Activated T-cell treated with anti-CD3 and anti-CD28 coated beads for 1 hour (primary cell): ENCODE data around the gene PAK2.
"Not testable (repeated sequence)": the region's sequence is repeated elsewhere in the genome, so short reads cannot be mapped to it uniquely, and the experiment has no call there.

Source experiments
- DNase-seq: peaks from one replicate; pipeline ENCODE4 v3.0.0-alpha.2; 2020; ENCODE audit warnings: low read depth

Gene PAK2

DNA sequence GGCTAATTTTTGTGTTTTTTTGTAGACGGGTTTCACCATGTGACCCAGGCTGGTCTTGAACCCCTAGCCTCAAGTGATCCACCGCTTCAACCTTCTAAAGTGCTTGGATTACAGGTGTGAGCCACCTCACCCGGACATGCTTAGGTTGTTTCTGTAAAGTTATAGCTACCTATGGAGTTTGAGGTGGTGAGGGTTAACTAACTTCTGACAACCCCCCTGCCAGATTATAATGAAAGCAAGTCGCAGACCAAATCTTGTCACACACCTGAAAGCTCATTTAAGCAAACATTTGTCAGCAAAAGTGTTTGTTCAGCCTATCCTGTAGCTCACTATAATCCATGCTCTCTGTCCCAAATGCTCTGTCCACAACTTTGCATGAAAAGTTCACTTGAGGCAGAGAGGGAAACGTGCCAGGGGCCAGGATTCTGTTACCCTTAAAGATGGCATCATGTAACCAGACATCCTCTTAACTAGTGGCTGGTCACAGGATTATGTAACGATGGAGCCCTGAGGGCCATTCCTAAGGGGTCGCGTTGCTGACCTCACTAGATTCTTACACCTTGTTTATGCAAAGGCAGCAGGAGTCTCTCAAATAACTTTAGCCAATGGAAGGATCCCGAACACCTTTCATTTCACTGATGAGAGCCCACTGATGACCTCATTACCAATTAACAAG, 103.9 kb downstream of the PAK2 start:
- DNase-seq = no peak

DNA sequence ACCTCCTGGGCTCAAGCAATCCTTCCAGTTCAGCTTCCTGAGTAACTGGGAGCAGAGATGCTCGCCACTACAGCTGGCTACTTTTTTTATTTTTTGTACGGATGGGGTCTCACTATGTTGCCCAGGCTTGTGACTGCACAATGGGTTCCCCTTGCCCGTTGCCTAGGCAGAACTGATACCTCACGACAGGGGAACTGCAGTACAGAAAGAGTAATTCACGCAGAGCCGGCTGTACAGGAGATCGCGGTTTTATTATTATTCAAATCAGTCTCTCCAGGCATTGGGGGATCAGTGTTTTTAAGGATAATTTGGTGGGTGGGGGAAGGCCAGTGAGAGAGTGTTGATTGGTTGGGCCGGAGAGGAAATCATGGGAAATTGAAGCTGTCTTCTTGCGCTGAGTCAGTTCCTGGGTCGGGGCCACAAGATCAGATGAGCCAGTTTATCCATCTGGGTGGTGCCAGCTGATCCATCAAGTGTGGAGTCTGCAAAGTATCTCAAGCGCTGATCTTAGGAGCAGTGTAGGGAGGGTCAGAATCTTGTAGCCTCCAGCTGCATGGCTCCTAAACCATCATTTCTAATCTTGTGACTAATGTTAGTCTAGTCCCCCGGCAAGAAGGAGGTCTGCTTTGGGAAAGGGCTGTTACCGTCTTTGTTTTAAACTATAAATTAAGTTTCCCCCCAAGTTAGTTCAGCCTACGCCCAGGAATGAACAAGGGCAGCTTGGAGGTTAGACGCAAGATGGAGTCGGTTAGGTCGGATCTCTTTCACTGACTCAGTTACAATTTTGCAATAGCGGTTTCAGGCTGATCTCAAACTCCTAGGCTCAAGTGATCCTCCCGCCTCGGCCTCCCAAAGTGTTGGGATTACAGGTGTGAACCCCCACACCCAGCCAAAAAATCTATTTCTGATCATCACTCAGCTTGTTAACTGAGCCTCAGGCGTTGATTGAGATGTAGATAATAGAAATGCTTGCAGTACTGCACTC, 104.9 kb downstream of the PAK2 start:
- DNase-seq = not testable (repeated sequence)

DNA sequence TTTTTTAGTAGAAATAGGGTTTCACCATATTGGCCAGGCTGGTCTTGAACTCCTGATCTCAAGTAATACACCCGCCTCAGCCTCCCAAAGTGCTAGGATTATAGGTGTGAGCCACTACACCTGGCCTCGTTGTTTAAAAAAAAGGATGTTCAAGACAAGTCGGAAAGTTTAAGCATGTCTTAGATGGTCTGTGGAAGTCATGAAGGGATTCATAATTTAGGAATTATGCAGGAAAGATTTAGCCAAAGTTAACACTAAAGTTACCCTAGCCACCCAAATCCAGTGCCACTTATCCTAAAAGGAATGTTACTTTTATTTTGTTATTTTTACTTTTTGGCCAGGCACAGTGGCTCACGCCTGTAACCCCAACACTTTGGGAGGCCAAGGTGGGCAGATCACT, 108.7 kb downstream of the PAK2 start:
- DNase-seq = not testable (repeated sequence)

DNA sequence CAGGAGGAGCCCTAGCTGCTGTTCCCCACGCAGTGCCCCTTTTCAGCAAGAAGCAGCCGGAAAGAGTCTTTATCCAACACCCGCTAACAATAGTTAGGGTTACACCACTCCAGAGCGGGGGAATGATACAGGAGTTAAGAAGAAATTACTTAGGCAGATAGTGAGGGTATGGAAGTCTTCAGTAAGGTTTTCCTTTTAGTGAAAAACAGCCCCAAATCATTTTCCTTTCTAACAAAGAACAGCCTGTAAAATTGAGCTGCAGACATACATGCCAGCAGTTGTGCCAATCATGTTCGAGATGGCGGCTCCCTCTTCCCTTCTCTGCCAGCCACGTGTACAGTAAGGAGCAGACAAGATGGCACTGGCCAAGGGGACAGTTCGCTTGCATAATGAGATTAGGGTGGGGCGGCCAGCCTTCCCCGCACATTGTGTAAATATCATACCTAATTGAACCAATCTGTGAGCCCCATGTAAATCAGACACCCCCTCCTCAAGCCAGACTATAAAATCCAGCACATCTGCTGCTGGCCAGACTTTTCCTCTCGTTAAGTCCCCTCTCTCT, 109.6 kb downstream of the PAK2 start:
- no peak for DNase-seq

DNA sequence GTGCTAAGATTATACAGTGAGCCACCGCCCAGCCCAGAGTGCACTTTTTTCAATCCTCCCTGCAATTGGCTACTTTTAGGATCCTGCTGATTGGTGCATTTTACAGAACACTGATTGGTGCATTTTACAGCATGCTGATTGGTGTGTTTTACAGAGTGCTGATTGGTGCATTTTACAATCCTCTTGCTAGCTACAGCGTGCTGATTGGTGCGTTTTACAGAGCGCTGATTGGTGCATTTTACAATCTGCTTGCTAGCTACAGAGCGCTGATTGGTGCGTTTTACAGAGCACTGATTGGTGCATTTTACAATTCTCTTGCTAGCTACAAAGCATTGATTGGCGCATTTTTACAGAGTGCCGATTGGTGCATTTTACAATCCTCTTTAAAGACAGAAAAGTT, 123.3 kb downstream of the PAK2 start:
- DNase-seq = not testable (repeated sequence)

DNA sequence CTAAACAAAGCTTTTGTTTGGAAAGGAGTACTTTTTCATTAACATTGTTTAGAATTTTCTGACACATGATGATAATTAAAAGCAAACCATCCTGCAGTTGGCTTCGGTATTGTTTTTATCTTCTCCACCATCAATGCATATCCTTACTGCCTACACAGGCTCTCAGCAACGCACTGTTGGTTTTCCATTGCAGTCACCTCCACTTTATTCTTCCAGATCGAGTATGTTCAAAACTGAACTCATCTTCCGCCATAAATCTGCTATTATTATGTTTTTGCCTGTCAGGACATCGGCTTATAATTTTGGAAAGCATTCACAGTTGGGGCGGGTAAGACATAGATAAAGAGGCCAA, 127.5 kb downstream of the PAK2 start:
- DNase-seq = no peak

DNA sequence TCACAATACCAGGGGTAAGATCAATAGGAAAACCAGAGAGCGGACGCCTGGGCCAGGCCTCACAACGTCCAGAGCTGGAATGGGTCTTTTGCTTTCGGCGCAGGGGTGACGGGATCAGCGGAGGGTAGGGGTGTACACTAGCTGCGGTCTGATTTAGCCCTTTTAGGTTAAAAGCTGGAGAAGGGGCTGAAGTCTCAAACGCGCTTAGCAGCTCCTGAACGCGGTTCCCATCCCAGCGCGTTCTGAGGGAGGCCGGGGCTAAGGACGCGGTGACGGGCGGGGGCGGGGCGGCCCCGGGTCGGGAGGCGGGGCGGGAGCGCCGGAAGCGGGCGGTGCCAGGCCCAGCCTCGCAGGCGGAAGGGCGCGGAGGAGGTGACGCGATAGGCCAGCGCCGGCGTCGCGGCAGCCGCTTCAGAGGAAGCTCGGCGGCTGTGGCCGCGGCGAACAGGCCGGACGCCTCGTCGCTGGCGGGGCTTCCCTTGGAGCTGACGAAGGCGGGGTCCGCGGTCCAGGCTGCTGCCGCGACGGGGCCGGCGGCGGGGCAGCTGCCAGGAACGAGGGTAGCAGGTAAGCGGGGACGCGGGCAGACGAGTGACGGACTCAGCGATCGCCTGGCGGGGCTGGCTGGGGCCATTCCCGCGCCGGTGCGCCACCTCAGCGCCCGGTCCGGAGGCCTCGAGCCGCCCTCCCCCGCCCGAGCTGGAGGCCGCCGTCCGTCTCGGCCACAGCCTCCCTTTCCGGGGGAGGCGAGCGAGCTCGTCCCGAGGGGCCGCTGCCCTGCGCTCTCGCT, 128.0 kb downstream of the PAK2 start, which contains the start of gene SENP5:
SENP5 (plus strand) TSS at position 414 of the 790 bp plus-strand sequence. CDS start 17,262 bp downstream, outside the sequence.
- DNase-seq = peak; percentile 79

DNA sequence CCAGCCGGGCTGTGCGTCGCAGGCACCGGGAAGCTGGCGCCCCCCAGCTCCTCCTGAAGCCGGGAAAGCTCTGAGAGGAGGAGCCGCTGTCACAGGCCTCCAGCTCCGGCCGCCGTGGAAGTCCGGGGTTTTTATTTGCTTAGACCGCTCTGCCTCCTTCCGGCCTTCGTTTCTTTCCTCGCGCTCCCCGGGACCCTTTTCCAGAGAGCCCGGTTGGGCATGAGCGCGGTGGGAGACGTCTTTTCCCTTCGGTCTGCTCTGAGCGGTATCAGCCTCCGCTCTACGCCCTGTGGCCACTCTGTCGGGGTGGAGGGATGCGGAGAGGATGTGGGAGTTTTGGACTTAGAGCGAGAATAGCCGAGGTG, 128.6 kb downstream of the PAK2 start:
- no peak for DNase-seq

DNA sequence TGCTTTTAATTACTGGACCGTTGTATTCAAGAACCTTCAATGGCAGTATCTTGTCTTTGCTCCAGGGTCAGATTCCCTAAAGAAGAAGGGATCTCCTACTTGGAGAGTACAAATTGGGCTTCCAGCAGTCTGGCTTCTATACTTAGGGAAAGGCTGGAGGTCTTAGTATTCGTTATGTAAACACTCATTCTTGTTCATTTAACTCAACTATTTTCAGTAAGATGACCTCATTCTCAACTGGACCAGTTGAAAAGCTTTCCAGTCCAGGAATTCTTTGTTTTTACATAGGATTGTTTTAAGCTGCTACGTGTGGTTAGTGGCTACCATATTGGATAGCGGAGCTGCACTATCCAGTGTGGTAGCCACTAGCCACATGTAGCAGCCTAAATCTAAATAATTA, 132.7 kb downstream of the PAK2 start:
- DNase-seq = no peak

DNA sequence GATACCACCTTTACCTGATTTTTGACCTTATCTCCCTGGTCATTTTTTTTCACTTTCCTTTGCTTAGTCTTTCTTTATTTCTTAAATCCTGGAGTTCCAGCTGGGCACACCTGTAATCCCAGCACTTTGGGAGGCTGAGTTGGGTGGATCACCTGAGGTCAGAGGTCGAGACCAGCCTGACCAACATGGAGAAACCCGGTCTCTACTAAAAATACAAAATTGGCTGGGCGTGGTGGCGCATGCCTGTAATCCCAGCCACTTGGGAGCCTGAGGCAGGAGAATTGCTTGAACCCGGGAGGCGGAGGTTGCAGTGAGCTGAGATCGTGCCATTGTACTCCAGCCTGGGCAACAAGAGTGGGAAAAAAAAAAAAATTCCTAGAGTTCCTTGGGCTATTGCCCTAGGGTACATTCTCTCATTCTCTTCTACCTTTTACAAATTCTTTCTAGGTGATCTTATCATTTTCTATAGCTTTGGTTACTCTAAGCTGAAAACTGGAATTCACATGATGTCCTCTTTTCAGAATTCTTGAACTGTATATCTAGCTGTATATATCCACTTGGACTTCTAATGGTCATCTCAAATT, 134.9 kb downstream of the PAK2 start:
- not testable (repeated sequence) for DNase-seq

DNA sequence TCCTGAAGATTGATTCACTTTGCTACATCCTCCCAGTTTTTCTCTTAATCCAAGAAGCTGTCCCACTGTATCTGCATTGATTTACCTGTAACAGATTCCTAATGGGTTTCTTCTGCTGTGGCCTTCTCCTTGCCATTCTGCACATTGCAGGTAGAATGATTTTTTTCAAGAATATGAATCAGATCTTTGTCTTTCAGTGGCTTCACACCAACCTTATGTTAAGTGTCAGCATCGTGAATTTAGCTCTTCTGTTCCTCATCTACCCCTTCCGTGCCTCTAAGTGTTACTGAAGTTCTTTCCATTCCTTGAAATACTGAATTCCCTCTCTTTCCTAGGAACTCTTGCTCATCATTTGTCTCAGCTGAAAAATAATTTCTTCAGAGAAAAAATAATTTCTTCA, 135.6 kb downstream of the PAK2 start:
- no peak for DNase-seq
